ENCODE measurements around the gene OXGR1.
A peak's percentile ranks its signal among the peaks of the same experiment; 100 is the strongest.
"Not testable (repeated sequence)": the region's sequence is repeated elsewhere in the genome, so short reads cannot be mapped to it uniquely, and the experiment has no call there.

The OXGR1 gene

DNA sequence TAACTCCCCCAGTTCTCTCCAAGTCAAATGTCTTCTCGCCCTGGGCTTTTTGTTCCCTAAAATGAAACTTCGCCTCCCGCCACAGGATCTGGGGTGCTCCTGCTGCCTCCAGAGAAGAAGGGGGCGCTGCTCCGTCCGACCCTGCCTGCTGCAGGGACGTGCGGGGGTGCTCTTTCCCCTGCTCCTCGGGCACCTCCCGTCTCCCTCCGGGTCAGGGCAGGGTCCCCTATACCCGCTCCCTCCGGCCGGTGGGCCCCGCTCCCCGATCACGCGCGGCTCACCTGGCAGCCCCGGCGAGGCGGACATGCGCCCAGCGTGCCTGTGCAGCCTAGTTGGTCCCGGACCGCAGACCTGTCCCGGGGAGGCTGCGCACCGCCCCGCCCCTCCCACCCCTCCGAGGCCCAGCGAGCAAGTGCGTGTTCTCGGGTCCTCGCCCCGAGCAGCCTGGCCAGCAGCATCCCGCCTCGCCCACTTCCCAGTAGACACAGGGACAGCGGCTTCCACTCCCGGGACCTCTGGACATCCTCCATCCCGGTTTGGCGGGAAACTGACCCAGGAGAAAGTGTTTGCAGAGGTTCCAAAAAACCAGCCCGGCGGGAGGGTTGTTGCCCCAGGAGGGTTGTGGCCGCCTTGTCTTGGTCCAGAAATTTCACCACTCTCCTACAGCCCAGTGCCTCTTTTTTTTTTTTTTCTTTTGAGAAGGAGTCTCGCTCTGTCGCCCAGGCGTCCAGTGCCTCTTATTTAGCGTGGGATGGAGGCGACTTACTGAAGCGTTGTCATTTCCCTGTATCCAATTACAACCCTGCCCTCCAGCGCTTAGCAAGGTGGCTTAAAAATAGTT is at the start of gene OXGR1:
Gene OXGR1, minus strand, starts transcription at position 460 of the 841 bp plus-strand sequence. CDS start 6,717 bp downstream, outside the sequence.
- DNase-seq (ENCODE audit: low spot score): peak; percentile 36

- no peak for DNase-seq (ENCODE audit: low spot score)
Observed at GRCh38 chr13:97043302-97043701, 49.0 kb upstream of the OXGR1 start.

DNA sequence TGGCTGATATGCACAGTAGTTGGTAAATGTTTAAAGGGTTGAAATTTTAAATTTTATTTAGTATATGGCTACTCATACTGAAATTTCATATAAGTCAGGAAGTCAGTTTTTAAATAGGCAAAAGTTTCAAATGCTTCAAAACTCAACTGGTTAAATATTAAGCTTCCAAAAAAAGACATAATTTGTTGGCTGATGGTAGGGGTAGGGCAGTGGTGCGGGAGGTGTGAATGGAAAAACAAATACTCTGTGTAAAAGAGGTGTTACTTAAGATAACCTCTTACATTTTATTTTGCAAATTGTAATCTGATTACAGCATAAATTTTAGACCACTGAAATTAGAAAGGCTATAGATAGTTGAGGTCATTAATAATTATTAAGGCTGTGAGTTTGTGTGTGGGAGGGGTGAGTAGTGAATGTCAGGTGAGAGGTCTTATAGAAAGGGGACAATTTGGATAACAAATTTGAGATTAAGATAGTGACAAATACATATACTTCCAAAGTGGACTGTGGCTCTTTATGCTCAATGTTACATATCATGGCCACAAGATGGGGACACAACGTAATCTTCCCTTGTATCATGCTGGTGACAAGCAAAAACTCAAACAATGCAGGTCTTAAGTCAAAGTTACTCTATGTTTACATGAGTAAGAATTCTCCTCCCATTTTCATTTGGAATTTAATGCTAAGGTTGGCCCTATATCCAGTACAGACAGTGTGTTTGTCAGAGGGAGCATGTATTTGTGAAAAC is 36.6 kb upstream of the OXGR1 start:
- DNase-seq (ENCODE audit: low spot score): peak; percentile 16

GRCh38 chr13:97028441-97029299 is 34.4 kb upstream of the OXGR1 start:
- peak; percentile 46 for DNase-seq (ENCODE audit: low spot score)

GRCh38 chr13:97027162-97027554 is 32.9 kb upstream of the OXGR1 start:
- DNase-seq (ENCODE audit: low spot score): no peak

- DNase-seq (ENCODE audit: low spot score): no peak
Observed at GRCh38 chr13:97026531-97027161, 32.4 kb upstream of the OXGR1 start.

- not testable (repeated sequence) for DNase-seq (ENCODE audit: low spot score)
Observed at GRCh38 chr13:97023812-97024211, 29.5 kb upstream of the OXGR1 start.

DNA sequence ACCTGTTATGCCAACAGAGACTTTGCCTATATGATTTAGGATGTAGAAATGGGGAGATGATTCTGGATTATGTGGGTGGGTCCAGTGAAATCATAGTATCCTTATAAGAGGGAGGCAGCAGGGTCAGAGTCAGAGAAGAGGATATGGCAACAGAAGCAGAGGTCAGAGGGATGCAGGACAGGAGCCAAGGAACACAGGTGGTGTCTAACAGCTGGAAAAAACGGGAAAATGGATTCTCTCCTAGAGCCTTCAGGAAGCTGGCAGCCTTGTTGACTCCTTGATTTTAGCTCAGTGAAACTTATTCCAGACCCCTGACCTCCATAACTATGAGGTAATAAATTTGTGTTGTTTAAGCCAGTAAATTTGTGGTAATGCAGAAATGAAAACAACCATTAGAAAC is 28.8 kb upstream of the OXGR1 start:
- DNase-seq (ENCODE audit: low spot score): no peak

- no peak for DNase-seq (ENCODE audit: low spot score)
Observed at GRCh38 chr13:97021241-97021640, 27.0 kb upstream of the OXGR1 start.

GRCh38 chr13:97020689-97021240 is 26.5 kb upstream of the OXGR1 start:
- DNase-seq (ENCODE audit: low spot score): no peak

DNA sequence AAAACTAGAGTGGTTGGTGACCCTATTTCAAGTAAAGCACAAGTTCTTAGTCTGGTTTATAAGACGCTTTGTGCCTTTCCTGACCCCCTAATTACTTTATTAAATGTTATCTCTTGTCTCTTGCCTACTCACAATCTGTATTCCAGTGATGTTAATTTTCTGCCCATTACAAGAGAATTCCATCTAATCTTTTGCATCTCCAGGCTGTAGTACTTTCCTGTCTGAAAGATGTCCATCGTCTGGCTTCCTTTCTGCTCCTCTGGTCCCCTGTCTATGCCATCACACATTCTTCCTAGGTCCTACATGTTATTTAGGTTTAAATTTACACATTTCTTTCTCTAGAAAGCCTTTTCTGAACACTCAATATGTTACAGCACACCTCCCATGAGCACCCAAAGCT is 25.9 kb upstream of the OXGR1 start:
- no peak for DNase-seq (ENCODE audit: low spot score)

- no peak for DNase-seq (ENCODE audit: low spot score)
Observed at GRCh38 chr13:97019236-97019635, 25.0 kb upstream of the OXGR1 start.

DNA sequence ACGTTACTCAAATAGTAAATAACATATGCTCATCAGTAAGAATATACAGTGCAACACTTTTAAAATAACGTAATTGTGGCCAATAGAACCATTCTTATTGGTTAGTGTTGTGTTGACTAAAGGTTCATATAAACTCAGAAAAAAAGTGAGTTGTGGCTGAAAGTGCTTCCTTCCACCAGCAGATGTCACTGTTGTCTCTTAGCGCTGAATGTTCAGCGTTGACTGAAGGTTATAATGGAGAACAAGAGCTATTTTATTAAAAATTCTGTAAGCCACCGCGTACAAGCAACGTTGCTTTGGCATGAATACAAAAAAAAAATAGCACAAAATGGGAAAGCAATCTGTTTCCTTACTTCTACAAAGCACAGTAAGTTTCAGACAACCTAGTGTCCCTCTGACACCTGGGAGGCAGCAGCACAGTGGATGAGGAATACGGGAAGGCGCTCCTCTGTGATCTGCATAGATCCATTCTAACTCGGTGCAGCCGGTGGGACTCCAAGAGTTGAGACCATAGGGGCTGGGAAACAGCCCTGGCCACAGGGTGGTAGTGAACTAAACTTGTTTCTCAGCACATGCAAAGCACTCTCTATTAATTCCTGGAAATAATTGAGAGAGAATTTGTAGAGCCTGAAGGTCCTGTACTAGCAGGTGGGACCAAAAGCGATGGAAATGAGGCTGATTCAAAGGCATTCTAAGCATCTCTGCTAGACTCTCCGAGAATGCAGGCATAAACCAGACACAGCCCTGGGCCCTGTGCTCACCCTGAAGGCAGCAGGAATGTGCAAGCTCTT is 23.9 kb upstream of the OXGR1 start:
- peak; percentile 62 for DNase-seq (ENCODE audit: low spot score)

DNA sequence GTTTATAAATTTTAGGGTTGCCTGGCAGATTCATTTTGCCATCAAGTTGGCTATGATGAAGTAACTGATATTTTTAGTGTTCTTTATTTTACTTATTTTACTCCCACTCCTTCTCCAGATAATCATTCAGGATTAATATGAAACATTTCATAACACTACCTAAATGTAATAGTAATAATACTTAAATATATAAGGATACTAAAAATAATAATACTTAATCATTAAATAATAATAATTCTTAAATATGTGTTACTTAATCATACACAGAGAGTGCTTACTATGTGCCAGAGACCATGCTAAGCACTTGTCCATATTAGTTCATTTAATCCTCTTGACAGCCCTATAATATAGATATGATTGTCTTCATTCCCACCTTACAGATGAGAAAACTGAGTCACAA is 23.0 kb upstream of the OXGR1 start:
- no peak for DNase-seq (ENCODE audit: low spot score)

- no peak for DNase-seq (ENCODE audit: low spot score)
Observed at GRCh38 chr13:97015661-97016350, 21.5 kb upstream of the OXGR1 start.

DNA sequence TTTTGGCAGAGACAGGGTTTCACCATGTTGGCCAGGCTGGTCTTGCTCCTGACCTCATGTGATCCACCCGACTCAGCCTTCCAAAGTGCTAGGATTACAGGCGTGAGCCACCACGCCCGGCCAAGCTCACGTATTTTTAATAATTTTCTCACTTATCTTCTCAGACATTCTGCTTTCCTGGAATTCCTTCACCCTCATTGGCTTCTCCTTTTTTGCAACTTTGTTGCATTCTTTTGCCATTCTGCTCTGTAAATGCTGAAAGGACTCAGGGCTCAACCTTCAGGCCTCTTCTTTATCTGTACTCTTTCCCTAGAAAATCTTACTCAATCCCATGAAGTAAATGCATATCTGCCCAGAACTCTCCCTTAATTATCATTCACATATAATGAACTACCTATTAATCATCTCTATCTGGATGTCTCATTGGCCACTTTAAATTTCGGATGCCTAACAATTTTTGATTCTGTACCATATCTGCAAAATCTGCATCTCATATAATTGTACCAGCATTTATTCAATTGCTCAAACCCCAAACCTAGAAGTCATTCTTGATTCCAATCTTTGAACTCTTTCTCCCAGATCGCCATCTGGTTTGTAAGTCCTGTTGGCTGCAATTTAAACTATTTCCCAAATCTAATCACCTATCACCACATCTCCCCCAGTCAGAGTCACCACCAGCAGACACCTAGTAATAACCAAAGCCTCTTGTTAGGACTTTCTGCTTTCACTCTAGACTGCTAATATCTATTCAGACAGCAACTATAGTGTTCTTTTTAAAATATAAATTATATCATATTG is 18.2 kb upstream of the OXGR1 start:
- no peak for DNase-seq (ENCODE audit: low spot score)

- DNase-seq (ENCODE audit: low spot score): no peak
Observed at GRCh38 chr13:97011446-97012131, 17.3 kb upstream of the OXGR1 start.

- DNase-seq (ENCODE audit: low spot score): no peak
Observed at GRCh38 chr13:97008643-97009042, 14.4 kb upstream of the OXGR1 start.
